HG03097 (cell line): ENCODE measurements around the gene ATG4B.

Experiments
- ATAC-seq: cut with Tn5 transposase; IDR thresholded peaks from one replicate; pipeline ENCODE4 v1.9.1; 2021; ENCODE audit not compliant: unreplicated experiment, low FRiP score

ATG4B gene

DNA sequence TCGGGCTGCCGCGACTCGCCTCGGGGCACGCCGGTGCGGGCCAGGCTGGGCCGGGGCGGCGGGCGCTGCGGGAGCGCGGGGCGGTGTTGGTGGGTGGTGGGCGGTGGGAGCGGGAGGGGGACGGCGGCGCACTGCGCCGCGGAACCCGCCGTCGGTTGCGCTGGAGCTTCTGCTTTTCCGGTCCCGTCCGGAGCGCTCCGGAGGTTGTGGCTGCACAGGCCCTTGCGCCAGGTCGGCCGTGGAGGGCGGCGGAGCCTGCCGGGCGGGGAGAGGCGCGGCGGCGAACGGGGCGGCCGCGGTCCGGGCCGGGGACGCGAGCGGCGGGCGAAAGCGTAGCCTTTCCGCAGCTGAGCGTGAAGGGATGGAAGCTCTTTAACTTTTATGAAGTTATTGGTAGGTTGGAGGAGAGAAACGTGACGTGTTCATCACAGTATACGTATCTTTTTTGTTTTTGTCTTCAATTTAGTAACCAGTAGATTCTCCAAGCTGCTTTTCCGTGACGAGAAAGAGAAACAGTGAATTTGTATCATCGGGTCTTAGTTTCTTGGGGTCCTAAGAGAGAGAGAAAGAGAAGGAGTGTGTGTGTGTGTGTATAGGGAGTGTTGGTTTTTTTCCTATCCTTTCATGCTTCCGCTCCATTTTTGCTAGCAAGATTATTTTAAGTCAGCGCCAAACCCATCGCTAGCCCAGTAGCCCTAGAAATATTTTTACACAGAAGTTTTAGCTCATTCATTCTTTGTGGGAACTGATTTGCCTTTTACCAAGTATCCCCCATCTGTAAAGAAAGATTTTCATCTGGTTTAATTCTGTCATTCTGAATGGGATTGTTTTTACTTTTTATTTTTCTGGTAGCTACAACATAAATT, 535 bp downstream of the ATG4B start:
- ATAC-seq: peak; percentile 2

DNA sequence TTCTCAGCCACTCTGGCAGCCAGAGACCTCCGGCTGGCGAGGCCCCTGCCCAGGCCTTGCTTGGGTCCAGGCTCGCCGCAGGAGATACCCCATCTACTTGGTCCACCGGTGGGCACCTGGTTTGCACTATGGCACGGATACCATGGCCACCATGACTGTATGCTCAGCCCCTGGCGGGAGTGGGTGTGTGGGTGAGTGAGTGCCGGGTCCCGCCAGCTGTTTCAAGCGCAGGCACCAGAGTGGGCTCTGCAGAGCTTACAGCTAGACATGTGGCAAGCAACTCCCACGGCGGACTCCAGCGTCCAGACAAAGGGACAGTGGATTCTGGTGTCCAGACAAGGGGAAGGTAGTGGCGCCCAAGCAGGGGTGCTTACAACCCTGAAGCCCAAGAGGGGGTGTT, 1.4 kb downstream of the ATG4B start:
- no peak for ATAC-seq

DNA sequence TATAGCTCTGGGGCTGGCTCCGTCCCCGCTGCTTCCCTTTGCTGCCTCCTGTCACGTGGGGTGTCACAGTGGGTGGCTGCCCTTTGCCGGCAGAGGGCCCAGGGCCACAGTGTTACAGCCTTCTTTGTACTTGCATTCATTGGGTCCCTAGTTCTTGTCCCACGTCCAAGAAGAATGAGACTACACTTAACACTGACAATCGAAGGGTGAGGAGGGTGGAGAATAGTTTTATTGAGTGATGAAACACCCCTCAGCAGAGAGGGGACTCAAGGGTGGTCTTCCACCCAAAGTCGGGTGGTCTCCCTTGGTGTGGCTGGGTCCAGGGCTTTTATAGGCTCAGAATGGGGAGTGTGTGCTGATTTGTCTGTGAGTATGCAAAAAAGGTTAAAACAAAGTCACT, 1.9 kb downstream of the ATG4B start:
- ATAC-seq: no peak

DNA sequence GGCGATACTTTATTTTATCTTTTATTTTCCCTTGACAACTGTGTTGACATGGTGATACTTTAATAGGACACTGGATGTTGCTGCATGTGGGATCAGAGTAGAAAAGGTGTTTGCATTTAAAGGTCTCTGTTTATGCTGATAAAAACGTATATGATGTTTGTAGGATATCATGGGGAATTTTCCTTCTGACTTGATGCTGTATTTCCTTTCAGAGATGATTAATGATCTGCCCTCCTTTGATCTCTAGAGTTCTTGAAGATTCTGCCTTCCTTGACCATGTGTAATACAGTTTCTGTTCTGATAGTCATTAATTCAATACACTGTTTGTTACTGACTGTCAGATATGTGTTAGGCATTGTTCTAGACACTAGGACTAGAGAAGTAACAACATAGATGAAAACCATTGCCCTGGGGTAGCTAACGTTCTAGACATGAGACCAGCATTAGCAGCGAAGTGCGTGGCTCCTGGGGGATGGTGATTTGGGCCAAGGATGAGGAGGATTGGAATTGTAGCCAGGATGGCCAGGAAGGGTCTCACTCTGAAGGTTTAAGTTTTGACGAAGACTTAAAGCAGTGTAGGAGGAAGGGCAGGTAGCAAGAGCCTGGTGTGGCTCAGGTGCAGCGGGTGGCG, 2.8 kb downstream of the ATG4B start:
- ATAC-seq: no peak

DNA sequence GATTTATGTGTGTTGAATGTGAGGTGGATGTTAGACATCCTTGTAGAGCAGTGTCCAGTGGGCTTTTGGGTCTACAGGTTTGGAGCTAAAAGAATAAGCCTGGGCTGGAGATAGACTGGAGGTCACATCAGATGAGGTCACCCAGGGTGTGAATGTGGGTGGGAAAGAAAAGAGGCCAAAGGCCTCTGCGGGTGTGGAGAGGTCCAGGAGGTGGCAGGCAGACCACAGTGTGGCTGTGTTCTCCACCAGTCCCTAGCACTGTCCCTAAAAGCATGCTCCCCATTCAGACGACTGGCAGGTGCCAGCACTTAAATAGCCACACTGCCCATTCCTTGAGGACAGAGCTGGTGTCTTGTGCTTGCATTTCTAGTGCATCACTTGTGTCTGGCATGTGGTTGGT, 4.1 kb downstream of the ATG4B start:
- no peak for ATAC-seq

DNA sequence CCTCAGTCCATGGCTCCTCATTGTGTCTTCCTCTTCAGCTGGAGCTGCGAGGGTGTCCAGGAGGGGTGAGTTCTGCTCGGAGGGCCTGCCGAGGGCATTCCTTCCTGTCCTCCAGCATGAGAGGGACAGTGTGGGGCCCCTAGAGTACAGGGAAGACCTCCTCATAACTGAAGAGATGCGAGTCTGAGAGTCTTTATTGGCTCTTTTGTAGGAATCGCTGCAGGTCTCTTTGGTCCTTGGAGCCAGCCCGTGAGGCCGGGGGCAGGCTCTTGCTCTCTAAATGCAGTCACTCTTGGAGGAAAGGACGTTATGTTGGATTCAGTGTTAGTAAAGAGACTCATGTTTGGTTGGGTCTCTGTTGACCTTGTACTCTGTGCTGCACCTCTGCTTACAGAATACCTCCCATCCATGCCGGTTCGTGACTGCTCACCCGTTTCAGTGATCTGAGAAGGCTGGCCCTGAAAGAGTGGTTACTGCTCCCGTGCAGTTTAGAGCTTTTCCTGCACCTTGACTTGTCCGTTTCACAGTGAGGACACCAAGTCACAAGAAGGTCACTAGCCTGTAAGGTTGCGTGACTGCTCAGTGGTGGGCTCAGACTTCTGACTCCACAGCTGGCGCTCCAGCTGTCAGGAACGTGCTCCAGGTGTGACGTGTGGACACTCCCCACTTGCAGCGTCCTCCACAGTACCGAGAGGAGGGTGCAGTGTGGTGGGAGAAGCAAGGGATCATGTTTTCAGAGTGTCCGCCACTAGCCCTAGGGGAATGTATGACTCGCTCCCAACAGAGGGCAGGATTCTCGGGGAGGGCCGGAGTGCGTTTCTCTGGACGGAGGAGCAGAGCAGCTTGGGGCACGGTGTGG, 7.8 kb downstream of the ATG4B start:
- ATAC-seq: no peak

DNA sequence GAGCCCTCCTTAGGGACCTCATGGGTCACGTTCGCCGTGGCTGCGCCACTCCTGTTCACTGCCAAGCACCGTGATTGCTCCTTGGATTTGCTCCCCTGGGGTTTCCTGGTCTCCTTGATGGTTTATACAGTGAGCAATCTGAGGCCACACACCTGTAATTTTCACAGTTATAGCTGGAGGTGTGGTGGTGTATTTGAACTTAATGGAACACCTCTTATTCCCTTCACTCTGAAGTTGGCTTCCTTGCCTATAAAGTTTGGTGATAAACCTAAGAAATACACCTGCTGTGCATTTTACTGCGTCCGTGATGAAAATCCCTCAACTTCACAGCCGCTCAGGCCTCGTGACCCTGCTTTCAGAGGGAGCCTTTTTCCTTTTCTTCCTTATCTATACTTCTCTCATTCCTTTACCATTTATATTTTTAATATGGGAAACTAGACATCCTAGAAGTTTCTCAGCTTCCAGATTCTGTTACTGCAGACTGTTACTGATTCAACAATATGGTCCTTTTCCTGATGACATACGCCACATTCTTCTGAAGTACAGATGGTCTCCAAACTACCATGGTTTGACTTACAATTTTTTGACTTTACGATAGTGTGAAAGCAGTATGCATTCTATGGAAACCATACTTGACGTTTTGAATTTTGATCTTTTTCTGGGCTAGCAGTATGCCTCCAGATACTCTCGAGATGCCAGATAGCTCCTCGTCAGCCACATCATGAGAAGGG, 8.6 kb downstream of the ATG4B start:
- ATAC-seq: no peak

DNA sequence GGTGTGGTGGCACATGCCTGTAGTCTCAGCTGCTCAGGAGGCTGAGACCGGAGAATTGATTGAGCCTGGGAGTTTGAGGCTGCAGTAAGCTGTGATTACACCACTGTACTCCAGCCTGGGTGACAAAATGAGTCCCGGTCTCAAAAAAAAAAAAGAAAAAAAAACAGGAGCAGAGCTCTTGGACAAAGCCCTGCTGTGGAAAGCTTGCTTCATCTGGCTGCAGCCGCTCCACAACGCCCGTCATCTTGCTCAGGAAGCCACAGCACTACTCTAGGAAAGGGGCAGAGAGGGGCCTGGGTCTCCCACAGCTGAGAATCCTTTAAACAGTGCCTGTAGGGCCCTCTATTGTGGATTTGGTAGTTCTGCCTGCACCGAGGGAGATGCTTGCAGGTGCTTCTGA, 11.0 kb downstream of the ATG4B start:
- no peak for ATAC-seq

DNA sequence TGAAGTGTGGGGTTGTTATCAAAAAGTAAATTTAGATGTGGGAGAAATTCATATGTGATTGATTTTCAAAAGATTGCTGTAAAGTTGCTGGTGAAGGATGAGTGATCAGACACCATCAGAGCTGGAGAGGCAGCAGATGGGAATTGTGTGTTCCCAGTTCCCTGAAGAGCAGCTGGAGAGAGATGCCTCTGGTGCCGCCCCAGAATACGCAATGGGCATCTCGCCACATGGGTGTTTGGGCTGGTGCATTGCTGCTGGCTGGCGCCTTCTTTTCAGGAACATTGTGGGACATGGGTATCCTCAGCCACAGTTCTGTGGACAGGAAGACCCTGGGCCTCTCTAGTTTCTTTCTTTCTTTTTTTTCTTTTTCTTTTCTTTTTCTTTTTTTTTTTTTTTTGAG, 11.9 kb downstream of the ATG4B start:
- no peak for ATAC-seq

DNA sequence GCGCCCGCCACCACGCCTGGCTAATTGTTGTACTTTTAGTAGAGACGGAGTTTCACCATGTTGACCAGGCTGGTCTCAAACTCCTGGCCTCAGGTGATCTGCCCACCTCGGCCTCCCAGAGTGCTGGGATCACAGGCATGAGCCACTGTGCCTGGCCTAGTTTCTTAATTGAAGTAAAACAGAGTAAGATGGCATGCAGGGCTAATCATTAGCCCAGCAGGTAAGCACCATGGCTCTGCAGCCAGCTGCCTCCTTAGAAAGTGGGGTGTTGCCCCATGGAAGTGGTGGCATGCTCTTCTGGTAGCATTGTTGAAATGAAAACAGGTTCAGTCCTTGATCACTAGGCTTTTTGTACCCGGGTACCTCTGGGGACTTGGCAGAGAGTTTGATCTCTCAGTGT, 12.4 kb downstream of the ATG4B start:
- ATAC-seq: no peak

DNA sequence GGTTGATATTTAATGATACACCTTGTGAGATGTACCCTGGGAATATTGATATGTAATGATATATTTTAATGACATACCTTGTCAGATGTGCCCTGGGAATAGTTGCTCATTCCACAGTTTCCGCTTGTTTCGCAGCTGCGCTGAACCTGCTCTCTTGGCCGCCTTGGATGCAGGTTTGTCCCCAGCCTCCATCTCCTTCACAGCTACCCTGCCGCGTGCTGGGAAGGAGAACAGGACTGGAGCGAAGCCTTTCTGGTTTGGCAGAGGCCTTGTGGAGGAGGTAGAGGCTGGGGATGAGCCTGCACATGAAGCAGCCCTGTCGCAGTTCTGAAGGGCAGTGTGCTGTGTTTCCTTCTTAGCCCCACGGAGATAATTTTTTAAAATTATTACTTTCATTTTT, 14.6 kb downstream of the ATG4B start:
- no peak for ATAC-seq

DNA sequence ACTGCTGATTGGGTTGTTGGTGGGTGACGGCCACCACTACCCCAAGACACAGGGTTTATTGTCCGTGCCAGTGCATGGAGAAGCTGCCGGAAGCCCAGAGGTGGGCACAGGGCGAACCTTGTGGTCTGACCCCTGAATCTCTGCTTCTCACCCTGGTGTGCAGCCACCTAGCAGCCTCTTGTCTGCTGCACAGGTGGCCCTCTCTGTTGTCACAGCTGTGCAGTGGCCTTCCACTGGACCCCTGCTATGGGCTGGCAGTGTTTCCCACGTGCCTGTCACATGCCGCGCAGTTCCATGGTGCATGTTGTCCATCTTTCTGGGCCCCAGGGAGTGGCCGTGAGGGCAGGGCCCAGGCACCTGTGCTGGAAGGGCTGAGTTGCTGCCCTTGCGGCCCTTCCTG, 15.2 kb downstream of the ATG4B start:
- no peak for ATAC-seq

DNA sequence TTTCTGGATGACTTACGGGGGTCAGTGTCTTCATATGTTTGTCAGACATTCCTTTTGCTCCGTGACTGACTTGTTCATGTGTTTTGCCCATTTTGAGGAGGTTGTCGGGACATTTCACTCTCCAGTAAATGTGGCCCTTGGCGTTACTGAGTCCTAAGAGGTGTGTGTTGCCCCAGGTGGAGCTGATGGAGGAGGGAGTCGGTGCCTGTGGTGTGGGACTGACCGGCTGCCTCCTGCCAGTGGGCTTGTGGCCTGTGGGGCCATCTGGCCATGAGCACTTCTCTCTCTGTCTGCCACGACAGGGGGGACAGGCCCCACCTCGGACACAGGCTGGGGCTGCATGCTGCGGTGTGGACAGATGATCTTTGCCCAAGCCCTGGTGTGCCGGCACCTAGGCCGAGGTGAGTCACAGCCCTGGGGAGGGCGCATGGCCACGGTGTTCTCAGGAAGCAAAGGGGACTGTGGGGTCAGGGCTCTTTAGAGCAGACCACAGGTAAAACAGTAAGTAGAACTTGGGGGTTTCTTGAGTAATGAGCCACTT, 15.8 kb downstream of the ATG4B start:
- ATAC-seq: no peak

DNA sequence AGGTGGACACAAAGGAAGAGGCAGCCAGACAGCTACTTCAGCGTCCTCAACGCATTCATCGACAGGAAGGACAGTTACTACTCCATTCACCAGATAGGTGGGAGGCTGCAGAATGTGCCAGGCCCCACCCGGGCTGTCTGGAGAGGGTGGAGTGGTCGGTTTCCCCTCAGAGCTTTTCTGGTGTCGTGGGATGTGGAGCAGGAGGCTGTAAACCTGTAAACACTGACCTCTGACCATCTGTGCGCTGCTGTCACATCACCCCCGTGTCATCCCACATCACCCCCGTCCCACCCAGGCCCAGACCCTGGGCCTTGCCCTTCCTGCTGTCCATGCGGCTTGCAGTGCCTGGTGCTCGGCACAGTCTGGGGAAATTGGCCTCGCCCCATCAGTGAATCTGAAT, 17.1 kb downstream of the ATG4B start:
- no peak for ATAC-seq

DNA sequence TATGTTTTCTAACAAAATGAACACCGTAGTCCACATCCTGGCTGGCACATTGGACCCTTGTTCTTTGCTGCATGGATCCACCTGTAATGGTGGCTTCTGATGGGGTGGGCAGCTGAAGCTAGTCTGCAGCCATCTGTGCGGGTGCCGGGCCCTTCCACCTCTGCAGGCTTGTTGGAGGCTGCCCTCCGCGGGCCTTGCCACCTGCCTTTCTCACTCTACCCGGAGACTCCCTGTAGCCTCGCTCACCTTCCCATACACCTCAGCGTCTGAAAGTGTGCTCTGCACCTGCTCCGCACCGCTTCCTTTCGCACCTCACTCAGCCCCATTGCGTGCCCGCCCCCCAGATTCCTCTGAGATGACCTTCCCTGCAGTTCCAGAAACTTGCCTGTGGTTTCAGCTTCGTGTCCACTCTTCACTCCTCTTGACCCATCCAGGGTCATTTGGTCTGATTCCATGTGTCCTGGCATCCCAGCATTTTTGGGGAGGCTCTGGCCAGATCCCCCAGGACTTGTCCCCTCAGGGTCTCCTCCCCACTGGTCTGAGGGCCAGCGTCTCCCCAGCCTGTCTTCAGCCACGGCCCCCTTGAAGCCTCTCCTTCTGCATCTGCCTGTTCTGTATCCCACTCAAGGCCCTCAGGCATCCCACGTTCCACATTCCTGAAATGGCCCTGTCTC, 18.2 kb downstream of the ATG4B start:
- no peak for ATAC-seq

DNA sequence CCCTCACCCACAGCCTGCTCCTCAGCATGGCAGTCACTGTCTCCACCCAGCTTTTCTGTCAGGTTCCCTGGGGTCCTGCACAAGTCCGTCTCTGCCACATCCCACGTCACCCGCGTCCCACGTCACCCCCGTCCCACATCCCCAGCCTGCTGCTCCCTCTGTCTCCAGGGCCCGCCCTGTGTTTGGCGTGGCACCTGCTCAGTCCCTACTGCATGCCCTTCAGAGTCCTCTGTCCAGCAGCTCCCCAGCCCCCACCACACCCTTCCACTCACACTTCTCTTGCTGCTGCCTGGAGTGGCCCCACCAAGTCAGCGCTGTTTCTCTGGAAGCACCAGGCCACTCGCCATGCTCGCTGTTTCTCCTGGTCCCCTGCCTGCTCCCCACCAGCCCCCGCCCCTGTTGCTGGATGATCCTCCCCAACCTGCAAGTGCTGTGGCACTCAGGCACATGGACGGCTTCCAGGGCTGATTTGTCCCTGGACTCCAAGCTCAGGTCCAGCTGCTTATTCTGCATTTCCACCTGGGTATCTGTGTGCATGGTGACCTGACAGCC, 18.8 kb downstream of the ATG4B start:
- ATAC-seq: no peak

DNA sequence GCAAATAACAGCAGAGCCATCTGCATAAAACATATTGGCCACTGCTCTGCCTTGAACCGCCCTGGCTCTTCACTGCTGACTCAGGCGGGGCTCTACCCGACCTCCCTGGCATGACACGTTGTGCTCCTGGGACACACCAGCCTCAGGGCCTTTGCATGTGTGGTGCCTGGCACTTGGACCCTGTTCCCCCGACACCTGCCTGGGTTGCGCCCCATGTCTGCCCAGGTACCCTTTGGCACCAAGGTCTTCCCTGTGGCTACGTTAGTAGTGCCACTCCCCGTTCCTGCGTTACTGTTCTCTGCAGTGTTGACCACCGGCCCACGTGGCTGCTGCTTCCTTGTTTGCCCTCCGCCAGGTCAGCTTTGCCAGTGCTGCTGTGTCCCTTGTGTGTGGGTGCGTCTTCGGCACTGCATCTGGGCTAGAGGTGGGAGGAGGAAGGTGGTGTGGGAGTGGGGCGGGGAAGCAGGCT, 20.3 kb downstream of the ATG4B start:
- ATAC-seq: no peak

DNA sequence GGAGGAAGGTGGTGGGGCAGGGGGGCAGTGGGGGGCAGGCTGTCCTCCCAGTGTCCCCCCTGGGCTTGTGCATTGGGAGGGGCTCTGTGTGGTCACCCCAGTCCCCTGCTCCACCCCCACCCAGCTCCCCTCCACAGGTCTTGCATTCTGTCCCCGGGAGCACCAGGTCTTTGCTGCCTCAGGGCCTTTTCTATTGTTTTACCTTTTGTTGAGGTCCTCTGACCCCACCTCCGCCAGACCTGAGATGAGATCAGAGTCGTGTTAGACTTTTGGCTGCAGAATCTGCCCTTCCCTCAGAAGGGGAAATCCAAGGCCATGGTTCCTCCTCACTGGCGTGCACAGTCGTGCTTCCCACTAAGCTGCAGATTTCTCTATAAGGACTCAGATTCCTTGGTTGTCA, 20.8 kb downstream of the ATG4B start:
- ATAC-seq: no peak

DNA sequence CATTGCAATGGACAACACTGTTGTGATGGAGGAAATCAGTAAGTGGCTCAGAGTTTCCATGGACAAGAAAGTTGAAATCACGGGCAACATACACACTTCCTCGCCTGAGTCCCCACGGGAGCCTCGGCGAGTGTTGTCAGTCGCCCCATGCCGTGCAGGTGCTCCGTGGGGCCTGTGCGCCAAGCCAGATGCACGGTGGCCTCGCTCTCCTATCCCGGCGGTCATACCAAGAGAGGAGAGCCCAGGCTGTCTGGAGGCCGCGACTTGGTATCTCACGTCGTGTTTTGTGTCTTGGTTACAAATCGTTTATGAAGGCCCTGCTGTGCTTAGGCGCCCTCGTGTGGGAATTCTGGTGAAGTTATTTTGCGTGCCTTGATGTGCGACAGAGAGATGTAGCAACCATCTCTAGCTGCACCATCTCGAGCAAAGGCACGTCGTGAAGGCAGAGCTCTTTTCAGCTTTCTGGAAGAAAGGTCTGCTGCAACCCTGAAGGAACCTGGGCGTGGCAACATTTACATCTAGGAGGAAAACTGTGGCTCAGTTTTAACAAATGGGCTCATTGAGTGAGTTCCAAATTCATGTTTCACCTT, 21.8 kb downstream of the ATG4B start:
- ATAC-seq: no peak
